OCI-LY3 (cell line): ENCODE results near the gene UBC.
A peak's percentile ranks its signal among the peaks of the same experiment; 100 is the strongest.
"Not testable (repeated sequence)": the region's sequence is repeated elsewhere in the genome, so short reads cannot be mapped to it uniquely, and the experiment has no call there.

ENCODE experiments used
- H2AFZ ChIP-seq: fragments of 200-600, 300-600 bp; shearing (Covaris generic); 2 replicates; pipeline ENCODE4 v1.6.0; 2014; ENCODE audit warnings: antibody characterized with exemption, low read depth, low read length
- H3K27ac ChIP-seq: fragments of 200-600, 300-600 bp; sonication (generic); 2 replicates; pipeline ENCODE4 v1.5.1; 2014; ENCODE audit warnings: mild to moderate bottlenecking, low read length, moderate library complexity, mixed read lengths
- H3K27me3 ChIP-seq: fragments of 200-600, 300-600 bp; sonication (generic); 2 replicates; pipeline ENCODE4 v1.6.1; 2014; ENCODE audit warnings: low read depth, low read length, mixed read lengths
- H3K36me3 ChIP-seq: fragments of 200-600, 300-600 bp; sonication (generic); replicated peaks from 2 replicates; pipeline ENCODE3; 2014; ENCODE audit warnings: low read depth, low read length, mixed read lengths
- H3K4me1 ChIP-seq: fragments of 300-600, 200-600 bp; sonication (generic); 2 replicates; pipeline ENCODE4 v1.6.1; 2014; ENCODE audit warnings: low read length, mixed read lengths
- H3K4me2 ChIP-seq: fragments of 200-600, 300-600 bp; sonication (generic); 2 replicates; pipeline ENCODE4 v1.6.1; 2014; ENCODE audit warnings: low read length, mixed read lengths
- H3K4me3 ChIP-seq: fragments of 300-600, 200-600 bp; sonication (generic); 2 replicates; pipeline ENCODE4 v1.5.1; 2014; ENCODE audit warnings: antibody characterized with exemption, mild to moderate bottlenecking, low read length, moderate library complexity
- H3K79me2 ChIP-seq: fragments of 300-600, 200-600 bp; shearing (Covaris generic); 2 replicates; pipeline ENCODE4 v1.6.1; 2014; ENCODE audit warnings: mild to moderate bottlenecking, low read length, mixed read lengths
- H3K9ac ChIP-seq: fragments of 300-600, 200-600 bp; shearing (Covaris generic); 2 replicates; pipeline ENCODE4 v1.6.0; 2014; ENCODE audit warnings: mild to moderate bottlenecking, low read length, moderate library complexity
- H3K9me3 ChIP-seq: fragments of 200-600, 300-600 bp; shearing (Covaris generic); 2 replicates; pipeline ENCODE4 v1.6.1; 2014; ENCODE audit warnings: low read length, mixed read lengths; ENCODE audit not compliant: insufficient read depth
- H4K20me1 ChIP-seq: fragments of 200-600, 300-600 bp; sonication (generic); 2 replicates; pipeline ENCODE4 v1.6.1; 2016; ENCODE audit warnings: low read length, mixed read lengths; ENCODE audit not compliant: insufficient read depth
- CTCF ChIP-seq: fragments of 200-600, 300-600 bp; sonication (generic); IDR thresholded peaks from 2 replicates; pipeline ENCODE4 v1.5.1; 2014; ENCODE audit warnings: antibody characterized with exemption, low read length, low read depth
- EZH2phosphoT487 ChIP-seq: fragments of 200-600 bp; shearing (Covaris generic); IDR thresholded peaks from 2 replicates; pipeline ENCODE4 v1.6.1; 2018; ENCODE audit warnings: antibody characterized with exemption, mixed run types, low read depth

The UBC gene

DNA sequence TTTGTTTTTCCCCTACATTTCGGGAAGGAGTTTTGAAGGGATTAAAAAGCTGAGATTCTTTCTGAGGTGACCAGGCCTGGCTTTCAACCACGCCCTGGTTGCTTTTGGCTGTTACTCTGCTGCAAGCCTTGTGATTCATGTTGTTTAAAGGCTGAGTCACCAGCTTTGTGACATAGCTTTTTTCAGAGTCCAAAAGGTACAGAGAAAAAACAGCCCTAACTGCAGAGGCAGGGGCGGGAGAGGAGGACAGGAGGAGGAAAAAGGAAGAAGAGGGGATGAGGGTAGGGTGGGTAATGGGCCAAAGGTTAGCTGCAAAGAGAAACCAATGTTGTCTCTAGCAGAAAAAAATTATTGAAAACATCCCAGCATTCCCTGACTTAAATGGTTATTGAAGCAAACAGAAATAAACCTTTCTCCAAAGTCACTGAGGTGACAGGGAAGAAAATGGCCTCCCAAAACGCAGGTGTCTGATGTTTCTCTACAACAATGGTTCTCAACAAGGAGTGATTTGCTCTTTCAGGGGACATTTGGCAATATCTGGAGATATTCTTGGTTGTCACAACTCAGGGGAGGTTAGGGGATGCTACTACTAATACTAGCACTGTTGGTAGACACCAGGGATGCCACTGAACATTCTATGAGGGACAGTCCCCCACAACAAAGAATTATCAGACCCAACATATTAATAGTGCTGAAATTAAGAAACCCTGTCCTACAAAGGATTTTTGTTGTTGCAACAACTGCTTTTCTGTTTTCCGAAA, 2.1 kb upstream of the UBC start:
- H3K27me3 ChIP-seq, result no peaks in the 10 kb centered on the region
- H3K4me2 ChIP-seq, result peak overlapping the region; percentile 98
- H3K36me3 ChIP-seq, result peaks cover 9% of the 10 kb centered on the region
- no peak overlapping the region for H2AFZ ChIP-seq
- peaks cover 57% of the 10 kb centered on the region for H3K4me1 ChIP-seq
- no peaks in the 10 kb centered on the region for H3K9me3 ChIP-seq
- TF ChIP-seq EZH2phosphoT487 (no peak), CTCF (no peak)
- H4K20me1 ChIP-seq, result peaks cover 22% of the 10 kb centered on the region
- H3K27ac ChIP-seq, result peak overlapping the region; percentile 98
- peak overlapping the region; percentile 100 for H3K4me3 ChIP-seq
- H3K9ac ChIP-seq, result peak overlapping the region; percentile 100
- peaks cover 25% of the 10 kb centered on the region for H3K79me2 ChIP-seq

- peak overlapping the region; percentile 100 for H3K9ac ChIP-seq
- TF ChIP-seq CTCF (no peak), EZH2phosphoT487 (no peak)
- peaks cover 34% of the 10 kb centered on the region for H3K79me2 ChIP-seq
- no peaks in the 10 kb centered on the region for H3K9me3 ChIP-seq
- H3K4me3 ChIP-seq, result peak overlapping the region; percentile 100
- H4K20me1 ChIP-seq, result peaks cover 33% of the 10 kb centered on the region
- peaks cover 48% of the 10 kb centered on the region for H3K4me1 ChIP-seq
- no peaks in the 10 kb centered on the region for H3K27me3 ChIP-seq
- H3K4me2 ChIP-seq, result peak overlapping the region; percentile 98
- peak overlapping the region; percentile 98 for H3K27ac ChIP-seq
- peak overlapping the region; percentile 24; the same call in 1 of the 2 replicates for H2AFZ ChIP-seq
- peaks cover 19% of the 10 kb centered on the region for H3K36me3 ChIP-seq
Observed at GRCh38 chr12:124915239-124916236, 1.1 kb upstream of the UBC start.

GRCh38 chr12:124913474-124914391, 717 bp downstream of the UBC start:
- H4K20me1 ChIP-seq, result peaks cover 42% of the 10 kb centered on the region

DNA sequence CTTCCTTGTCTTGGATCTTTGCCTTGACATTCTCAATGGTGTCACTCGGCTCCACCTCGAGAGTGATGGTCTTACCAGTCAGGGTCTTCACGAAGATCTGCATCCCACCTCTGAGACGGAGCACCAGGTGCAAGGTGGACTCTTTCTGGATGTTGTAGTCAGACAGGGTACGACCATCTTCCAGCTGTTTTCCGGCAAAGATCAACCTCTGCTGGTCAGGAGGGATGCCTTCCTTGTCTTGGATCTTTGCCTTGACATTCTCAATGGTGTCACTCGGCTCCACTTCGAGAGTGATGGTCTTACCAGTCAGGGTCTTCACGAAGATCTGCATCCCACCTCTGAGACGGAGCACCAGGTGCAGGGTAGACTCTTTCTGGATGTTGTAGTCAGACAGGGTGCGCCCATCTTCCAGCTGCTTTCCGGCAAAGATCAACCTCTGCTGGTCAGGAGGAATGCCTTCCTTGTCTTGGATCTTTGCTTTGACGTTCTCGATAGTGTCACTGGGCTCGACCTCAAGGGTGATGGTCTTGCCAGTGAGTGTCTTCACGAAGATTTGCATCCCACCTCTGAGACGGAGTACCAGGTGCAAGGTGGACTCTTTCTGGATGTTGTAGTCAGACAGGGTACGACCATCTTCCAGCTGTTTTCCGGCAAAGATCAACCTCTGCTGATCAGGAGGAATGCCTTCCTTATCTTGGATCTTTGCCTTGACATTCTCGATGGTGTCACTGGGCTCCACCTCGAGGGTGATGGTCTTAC, 1.7 kb downstream of the UBC start:
- H4K20me1 ChIP-seq, result peaks cover 42% of the 10 kb centered on the region
- peaks cover 25% of the 10 kb centered on the region for H3K36me3 ChIP-seq
- not testable (repeated sequence) for H3K27ac ChIP-seq, H3K9ac ChIP-seq, H3K9me3 ChIP-seq, H2AFZ ChIP-seq, H3K4me3 ChIP-seq, H3K4me2 ChIP-seq, H3K27me3 ChIP-seq
- H3K4me1 ChIP-seq, result peaks cover 23% of the 10 kb centered on the region
- H3K79me2 ChIP-seq, result peaks cover 36% of the 10 kb centered on the region

More at GRCh38 chr12:124913474-124914391, 717 bp downstream of the UBC start:
- H3K9ac ChIP-seq, result peak overlapping the region; percentile 100
- peak overlapping the region; percentile 100 for H3K4me3 ChIP-seq
- peak overlapping the region; percentile 62 for H3K4me2 ChIP-seq
- no peaks in the 10 kb centered on the region for H3K9me3 ChIP-seq
- H3K36me3 ChIP-seq, result peaks cover 25% of the 10 kb centered on the region
- peaks cover 36% of the 10 kb centered on the region for H3K79me2 ChIP-seq
- H3K27me3 ChIP-seq, result no peaks in the 10 kb centered on the region
- peak overlapping the region; percentile 93 for H3K27ac ChIP-seq
- peaks cover 34% of the 10 kb centered on the region for H3K4me1 ChIP-seq
- TF ChIP-seq CTCF (peak; percentile 54), EZH2phosphoT487 (no peak)
- H2AFZ ChIP-seq, result no peak overlapping the region

DNA sequence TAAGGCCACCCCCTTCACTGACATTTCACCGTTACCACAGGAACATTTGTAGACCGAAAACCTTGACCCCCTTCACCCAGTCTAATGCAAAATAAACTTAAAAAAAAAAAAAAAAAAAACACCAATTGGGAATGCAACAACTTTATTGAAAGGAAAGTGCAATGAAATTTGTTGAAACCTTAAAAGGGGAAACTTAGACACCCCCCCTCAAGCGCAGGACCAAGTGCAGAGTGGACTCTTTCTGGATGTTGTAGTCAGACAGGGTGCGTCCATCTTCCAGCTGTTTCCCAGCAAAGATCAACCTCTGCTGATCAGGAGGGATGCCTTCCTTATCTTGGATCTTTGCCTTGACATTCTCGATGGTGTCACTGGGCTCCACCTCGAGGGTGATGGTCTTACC, 2.9 kb downstream of the UBC start:
- H3K27ac ChIP-seq, result not testable (repeated sequence)

More for the DNA sequence above, 2.9 kb downstream of the UBC start:
- Histone ChIP-seq H4K20me1 (peaks cover 42% of the 10 kb centered on the region), H3K36me3 (peaks cover 25% of the 10 kb centered on the region), H3K4me1 (peaks cover 15% of the 10 kb centered on the region), H3K79me2 (peaks cover 36% of the 10 kb centered on the region)
- H3K27me3 ChIP-seq, H2AFZ ChIP-seq, H3K9me3 ChIP-seq, H3K4me2 ChIP-seq, H3K9ac ChIP-seq, H3K4me3 ChIP-seq: not testable (repeated sequence)
